NCI-H2196 treated with DMSO at 0.1 percent for 48 hours (cell line): ENCODE data around the gene PDE3B.
"Not testable (repeated sequence)": the region's sequence is repeated elsewhere in the genome, so short reads cannot be mapped to it uniquely, and the experiment has no call there.

Source experiments
- DNase-seq: peaks from one replicate; lab custom pipeline; 2025; ENCODE audit not compliant: unreplicated experiment; lab: John Stamatoyannopoulos, UW

Gene PDE3B

DNA sequence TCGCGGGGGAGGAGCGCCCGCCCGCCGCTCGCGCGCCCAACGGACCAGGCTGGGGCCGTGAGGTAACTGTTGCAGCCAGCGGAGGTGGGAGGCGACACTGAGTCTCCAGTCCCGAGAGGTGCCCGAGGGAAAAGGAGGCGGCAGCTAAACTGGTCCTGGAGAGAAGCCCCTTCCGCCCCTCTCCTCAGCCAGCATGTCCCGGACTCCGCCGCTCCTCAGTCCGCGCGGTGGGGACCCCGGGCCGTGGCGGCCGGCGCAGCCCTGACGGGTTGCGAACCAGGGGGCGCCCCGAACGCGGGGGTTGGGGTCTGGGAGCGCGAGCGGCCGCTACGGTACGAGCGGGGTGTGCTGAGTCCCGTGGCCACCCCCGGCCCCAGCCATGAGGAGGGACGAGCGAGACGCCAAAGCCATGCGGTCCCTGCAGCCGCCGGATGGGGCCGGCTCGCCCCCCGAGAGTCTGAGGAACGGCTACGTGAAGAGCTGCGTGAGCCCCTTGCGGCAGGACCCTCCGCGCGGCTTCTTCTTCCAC is at the start of gene PDE3B:
Gene PDE3B (plus strand): TSS at position 108 of the 529 bp plus-strand sequence. CDS start 272 bp downstream, at position 380.
- peak; percentile 63 for DNase-seq

DNA sequence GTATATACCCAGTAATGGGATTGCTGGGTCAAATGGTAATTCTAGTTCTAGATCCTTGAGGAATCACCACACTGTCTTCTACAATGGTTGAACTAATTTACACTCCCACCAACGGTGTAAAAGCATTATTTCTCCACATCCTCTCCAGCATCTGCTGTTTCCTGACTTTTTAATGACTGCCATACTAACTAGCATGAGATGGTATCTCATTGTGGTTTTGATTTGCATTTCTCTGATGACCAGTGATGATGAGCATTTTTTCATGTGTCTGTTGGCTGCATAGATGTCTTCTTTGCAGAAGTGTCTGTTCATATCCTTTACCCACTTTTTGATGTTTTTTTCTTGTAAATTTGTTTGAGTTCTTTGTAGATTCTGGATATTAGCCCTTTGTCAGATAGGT is 48.3 kb upstream of the PDE3B start:
- not testable (repeated sequence) for DNase-seq

DNA sequence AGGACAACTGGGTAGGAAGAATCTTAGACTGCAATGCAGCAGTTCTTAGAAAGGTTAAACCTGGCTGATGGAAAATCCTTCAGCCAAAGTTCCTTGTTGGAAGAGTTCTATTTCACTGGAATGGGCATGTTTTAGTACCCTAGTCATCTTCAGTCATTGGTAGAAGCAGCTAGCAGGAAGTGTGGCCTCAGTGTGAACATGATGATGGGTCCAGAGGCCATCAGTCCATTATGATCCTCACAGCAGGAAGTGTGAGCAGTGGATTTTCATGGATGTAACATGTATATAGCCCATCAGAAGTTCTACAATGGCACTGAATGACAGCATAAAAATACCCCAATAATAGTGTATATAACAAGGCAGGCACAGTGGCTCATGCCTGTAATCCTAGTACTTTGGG is 35.9 kb upstream of the PDE3B start:
- no peak for DNase-seq

DNA sequence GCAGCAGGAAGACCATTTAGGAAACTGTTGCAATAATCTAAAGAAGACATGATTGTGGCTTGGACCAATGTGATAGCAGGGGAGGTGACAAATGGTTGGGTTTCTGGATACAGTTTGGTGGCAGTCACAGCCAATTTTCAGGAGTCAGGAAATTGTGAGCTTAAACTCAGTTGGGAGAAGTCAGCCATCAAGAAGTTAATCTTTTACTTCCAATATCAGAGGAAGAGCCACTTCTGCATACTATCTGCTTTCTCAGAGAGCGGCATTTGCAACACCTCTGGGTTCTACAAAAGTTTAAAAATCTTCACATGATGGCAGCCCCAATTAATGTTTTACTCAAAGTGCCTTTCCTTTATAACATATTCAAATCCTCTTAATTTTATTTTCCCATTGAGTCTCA is 33.7 kb upstream of the PDE3B start:
- no peak for DNase-seq

DNA sequence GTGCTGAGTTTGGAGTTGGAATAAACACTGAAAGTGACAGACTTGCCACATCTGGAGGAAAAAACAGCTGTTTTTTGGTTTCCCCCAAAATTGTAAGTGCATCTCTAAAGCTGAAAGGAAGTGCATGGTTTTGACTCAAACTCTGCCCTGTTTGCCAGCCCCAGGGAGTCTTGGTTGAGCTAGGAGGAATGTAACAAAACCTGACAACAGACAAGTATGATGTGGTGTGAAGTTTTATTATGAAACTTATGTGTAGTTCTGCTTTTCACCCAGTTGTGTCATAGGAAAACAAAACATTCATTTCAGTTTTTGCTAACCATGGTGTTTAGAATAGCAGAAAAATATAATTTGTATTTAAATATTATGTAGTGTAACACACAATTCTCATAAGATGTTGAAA is 31.7 kb upstream of the PDE3B start:
- DNase-seq = no peak

DNA sequence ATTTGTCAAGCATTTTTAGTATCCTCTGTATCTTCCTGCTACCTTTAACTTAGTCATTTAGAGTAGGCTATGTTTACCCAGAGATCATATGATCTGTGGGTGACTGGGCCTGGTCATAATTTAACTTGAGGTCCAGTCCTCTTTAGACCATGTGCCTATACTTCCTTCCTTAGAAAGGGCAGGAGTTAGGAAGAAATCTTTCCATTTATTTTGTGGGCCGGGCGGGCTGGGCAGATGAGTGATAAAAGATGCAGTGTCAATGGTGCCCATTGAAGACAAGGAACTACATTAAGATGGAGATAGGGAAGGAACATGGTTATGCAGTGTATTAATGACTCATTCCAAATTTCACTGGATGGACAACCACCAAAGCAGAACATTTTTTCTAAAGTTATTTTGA is 30.9 kb upstream of the PDE3B start:
- no peak for DNase-seq

DNA sequence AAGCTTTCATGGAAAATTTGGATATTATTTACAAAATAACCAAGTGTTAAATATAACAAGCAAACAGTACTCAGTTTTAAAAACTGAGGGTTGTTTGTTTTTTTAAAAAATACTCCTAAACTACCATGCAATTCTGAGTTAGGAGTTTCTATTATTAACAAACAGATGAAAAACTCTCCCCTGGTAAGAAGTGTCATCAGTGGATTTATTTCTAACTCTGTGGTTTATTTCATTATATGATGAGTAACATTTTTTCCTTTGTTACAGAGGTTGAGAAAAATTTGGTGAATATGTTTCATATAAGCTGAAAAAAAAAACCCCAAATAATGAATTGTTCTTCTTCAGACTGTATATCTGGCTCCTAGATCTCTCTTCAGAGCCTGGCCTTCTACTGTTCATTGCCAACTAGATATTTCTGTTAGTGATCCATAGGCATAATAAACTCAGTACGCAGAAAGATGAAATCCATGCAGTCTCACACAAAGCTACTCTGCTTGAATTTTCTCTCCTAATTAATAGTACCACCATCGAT is 29.4 kb upstream of the PDE3B start:
- no peak for DNase-seq

DNA sequence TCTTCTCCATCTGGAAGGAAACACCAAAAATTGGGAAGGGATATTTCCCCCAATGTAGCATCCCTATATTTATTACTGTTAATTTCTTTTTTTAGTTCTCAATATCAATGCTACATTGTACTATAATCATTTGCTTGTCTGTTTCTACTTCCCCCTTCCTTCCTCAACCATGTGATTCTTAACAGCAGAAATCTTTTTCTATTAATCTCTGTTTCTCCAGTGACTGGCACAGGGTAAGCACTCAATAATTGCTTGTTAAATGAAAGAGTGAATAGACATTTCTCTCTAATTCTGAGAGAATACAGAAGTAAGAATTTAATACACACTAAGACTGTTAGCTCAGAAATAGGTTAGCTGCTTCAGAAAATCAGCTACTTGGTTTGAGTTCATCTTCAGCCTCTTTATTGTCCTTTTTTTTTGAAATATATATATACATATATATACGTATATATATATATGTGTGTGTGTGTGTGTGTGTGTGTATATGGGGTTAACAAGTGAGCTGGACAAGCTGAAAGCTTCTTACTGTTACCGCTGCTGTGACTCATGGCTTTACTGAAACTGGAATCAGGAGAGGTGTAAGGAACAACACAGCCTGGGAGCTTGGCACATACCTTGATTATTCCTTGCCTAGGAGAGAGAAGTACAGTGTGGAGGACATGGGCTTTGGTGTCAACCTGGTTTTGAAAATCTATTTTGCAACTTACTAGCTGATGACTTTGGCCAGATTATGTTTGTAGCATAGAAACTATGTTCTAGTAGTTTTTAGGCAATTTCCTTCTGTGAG is 26.2 kb upstream of the PDE3B start:
- no peak for DNase-seq

DNA sequence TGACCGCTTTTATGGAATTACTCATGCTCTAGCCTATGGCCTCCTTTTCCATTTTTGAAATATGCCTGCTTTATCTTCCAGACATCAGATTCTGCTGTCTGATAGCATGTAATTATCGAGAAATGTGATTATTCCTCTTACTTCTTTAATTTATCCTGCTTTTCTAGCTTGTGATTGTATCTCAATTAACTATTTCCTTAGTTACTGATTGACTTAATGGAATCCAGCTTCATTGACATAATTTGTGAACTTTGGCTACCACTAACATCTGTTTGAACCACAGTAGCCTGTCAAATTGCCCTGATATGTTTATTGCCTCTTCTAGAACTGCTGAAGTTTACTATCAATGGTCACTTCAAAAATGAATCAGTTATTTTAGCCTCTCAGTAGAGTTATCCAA is 25.5 kb upstream of the PDE3B start:
- no peak for DNase-seq

DNA sequence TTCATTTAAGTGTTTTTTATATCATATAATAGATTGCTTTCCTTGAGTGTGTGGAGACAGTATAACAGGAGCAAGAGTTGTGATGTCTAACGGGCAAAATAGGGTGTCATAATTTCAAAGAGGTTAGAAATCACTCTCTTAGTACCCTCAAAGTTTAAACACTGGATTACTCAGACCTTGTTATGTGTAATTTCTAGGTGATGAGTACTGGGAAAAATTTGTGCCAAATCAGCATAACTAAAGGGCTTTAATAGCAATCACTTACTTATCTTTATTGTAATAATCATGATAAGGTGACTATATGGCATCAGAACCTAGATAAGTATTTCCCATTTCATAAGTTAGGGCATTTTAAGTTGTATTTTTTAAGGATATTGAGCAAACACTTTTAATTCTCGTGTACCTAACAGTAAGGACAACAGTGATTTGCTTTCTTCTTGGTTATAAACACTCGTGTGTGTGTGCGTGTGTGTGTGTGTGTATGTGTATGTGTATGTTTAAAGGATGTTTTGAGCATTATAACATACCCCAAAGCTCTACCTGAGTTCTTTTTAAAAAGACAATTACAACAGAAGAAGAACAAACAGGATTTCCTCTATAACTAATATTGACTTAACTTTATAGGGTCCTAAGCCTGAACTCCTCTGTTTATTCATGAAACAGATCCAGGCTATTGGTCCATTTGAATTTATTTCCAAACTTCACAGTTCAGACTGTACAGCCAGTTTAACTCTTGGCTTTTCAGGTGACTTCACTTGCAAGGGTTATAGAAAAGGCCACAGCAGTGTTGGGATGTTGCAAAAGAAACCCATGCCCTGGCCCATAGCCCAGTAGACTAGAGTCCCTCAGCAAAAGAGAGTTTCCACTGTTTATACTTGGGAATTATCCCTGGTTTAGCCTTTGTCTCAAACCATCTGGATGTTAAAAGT is 23.7 kb upstream of the PDE3B start:
- DNase-seq = no peak

DNA sequence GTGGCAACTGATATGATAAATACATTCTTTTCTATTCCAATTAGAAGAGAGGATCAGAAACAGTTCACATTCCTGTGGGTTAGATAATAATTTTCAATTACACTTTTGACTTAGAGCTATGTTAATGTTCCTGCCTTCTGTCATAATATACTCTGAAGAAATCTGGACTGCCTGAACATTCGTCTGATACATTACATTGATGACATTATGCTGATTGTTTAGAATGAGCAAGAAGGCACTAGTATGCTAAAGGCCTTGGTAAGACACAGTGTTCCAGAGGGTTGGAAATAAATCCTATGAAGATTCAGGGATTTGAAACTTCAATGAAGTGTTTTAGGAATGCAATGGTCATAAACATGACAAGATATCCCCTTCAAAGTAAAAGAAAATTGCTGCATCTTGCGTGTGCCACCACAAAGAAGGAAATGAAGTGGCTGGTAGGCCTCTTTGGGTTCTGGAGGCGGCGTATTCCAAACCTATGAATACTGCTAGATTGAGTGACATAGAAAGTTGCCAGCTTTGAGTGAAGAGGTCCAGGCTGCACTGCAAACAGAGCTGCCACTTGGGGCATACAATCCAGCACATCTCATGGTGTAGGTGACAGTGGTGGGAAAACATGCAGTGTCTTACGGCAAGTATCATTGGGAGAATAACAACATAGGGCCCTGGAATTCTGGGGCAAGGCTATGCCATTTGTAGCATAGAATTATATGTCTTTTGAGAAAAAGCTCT is 21.2 kb upstream of the PDE3B start:
- no peak for DNase-seq

DNA sequence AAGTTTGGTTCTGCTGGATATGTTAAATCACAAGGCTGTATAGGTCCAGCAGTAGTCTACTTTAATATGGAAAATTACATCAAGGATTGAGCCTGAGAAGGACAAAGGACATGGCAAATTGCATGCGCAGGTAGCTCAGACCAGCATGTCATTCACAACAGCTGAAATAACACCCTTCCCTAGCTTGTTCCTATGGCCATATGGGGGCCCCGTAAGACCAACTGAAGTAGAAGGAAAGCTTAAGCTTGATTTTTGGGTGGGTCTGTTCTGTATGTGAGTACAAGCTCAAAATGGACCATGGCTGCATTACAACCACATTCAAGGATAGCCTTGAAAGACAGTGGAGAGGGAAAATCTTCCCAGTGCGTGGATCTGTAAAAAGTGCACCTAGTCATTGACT is 20.6 kb upstream of the PDE3B start:
- DNase-seq = no peak

DNA sequence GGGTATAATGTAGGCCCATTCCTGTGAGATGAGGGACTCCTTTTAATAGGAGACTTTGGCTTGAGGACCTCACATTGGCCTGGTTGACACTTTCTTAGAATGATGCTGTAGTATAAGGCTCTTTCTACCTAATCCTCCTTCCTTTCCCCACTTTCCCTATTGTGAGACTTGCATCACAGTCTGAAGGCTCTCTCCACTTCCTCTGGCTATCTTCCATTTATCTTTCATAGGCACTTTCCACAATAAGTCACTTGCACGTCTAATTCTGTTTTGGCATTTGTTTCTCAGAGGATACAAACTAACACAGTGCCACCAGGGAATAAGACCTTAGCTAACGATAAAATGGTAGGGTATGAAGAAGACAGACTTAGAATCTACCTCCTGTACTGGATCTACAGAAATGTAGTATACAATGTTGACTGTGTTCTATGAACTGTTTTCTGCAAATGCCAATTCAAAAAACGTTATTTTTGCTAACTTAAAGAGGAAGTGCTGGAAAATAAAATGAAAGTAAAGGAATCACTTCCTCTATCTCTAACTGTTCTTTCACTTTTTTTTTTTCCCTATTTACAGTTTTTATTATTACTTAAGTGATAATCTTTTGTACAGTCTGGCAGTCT is 17.9 kb upstream of the PDE3B start:
- no peak for DNase-seq

DNA sequence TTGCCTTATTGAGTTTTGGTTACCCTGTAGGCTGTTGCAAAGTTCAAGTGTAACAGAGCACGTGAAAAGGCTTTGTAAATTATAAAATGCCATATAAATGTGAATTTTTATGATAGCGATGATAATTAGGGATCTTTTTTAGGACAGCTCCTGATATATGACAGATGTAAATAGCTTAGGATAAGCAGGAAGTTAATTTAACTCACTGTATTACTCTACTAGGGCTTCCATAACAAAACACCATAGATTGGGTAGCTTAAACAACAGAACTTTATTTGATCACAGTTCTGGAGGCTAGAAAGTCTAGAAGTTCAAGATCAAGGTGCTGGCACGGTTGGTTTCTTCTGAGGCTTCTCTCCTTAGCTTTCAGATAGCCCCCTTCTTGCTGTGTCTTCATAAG is 17.0 kb upstream of the PDE3B start:
- DNase-seq = no peak

DNA sequence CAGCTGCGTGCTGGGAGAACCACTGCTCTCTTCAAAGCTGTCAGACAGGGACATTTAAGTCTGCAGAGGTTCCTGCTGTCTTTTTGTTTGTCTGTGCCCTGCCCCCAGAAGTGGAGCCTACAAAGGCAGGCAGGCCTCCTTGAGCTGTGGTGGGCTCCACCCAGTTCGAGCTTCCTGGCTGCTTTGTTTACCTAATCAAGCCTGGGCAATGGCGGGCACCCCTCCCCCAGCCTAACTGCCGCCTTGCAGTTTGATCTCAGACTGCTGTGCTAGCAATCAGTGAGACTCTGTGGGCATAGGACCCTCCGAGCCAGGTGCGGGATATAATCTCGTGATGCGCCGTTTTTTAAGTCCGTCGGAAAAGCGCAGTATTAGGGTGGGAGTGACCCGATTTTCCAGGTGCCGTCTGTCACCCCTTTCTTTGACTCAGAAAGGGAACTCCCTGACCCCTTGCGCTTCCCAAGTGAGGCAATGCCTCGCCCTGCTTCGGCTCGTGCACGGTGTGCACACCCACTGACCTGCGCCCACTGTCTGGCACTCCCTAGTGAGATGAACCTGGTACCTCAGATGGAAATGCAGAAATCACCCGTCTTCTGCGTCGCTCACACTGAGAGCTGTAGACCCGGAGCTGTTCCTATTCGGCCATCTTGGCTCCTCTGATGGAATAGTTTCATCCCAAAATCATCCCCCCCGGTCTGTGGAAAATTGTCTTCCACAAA is 9.9 kb upstream of the PDE3B start:
- not testable (repeated sequence) for DNase-seq

DNA sequence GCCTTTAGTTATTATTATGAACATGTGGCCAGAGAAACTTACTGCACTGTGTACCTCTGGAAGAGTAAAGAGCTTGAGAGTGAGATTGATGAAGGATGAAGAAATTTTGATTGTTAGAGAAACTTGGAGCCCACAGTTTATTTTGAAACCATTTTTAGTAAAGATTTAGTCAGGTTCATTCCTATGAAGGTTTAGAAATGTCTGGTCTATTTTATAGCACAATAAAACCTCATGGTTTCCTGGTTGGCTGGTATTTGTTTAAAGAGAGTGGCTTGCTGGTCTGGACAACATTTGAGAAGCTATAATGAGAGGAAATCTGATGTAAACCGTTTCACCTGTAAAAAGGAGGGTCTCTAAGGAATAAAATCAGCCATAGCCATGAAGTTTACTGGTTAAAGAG is 8.8 kb upstream of the PDE3B start:
- no peak for DNase-seq

DNA sequence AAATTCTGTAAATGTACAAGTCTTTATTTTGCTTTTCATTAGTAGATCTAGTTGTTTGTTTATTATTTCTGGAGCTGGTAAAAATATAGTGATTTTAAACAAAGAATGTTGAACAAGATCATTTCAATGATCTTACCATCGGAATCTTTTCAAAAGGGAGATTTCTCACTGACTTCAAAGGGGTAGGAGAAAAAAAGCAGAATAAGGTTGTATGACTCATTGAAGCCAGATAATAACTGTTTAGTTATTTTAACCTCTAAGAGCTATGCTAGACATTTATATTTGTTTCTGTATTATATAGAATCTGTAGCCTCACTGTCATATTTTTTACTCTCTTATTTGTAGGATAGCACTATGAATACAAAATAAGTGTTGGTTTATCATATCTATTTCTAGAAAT is 8.1 kb upstream of the PDE3B start:
- no peak for DNase-seq

DNA sequence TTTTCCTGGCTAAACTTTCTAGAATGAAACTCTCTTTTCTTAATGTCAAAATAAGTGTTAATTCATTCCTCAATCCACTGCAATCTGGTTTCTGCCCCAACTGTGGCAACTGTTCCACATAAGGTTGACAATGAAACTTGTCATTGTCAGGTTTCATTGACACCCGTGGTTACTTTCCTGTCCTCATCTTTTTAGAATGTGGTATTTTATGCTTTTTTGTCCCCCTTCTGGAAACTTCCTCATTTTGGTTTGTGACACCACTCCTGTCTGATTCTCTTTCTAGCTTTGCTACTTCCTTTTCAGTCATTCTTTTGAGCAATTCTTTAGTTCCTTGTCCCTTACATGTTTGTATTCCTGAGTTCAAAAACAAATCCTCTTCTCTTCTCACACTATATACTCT is 7.5 kb upstream of the PDE3B start:
- no peak for DNase-seq

DNA sequence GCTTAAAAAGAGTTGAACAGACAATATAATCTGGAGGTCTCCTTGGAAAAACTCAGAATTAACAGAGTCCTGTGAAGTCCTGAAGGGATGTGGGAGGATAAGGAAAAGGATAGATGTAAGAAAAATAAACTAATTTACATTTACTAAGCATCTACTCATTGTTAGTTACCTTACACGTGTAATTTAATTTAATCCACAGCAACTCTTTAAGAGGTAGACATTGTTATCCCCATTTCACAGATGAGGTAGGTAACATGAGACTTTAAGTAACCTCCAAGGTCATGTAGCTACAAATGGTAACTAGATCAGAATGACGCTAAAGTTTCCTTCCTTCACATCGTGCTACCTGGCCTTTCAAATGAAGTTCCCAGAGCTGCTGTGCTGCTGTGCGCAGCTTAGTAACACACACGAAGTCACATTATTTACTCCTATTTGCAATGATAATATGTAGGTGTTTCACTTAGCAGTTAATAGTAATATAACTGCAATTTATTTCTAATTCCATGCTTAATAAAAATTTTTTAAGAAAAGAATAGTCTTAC is 5.7 kb upstream of the PDE3B start:
- DNase-seq = no peak

DNA sequence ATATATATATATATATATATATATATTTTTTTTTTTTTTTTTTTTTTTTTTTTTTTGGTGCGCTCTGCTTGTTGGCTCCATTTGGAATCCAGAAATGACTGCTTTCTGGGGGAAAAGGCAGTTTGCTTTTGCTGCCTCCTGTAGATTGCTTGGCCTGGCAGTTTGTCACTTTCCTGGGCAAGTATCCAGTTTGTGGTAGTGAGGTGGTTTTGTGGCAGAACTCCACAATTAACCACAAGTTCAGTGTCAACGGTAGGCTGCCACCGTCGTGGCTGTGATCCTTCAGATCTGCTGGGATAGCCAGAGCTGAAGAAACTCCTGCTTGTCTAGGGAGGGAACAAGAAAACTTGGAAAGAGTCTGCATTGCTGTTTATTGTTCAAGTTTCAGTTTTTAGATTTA is 5.0 kb upstream of the PDE3B start:
- DNase-seq = no peak
